HG02678 (cell line): ENCODE measurements around the gene MRGPRX2.

Experiments
- ATAC-seq: cut with Tn5 transposase; IDR thresholded peaks from one replicate; pipeline ENCODE4 v1.9.1; 2021; ENCODE audit warnings: mild to moderate bottlenecking, moderate library complexity; ENCODE audit not compliant: unreplicated experiment

The MRGPRX2 gene

GRCh38 chr11:19013181-19013857 is 47.2 kb downstream of the MRGPRX2 start:
- no peak for ATAC-seq

- no peak for ATAC-seq
These were observed 47.9 kb downstream of the MRGPRX2 start for GRCh38 chr11:19012636-19013035.
